Measurements from ENCODE around the gene PNMA6A. TPM values are rescaled to one million over a fixed set of nuclear protein-coding genes. Genes with fewer than 3 reads are reported as not detected.
"Not testable (repeated sequence)": the region's sequence is repeated elsewhere in the genome, so short reads cannot be mapped to it uniquely, and the experiment has no call there.

The PNMA6A gene
- total and polyA plus RNA-seq, 2 of the 13 experiments (the other 11 are each of a cell fraction or from before 2014, with no cell fraction given), result 0.11 to 0.66 TPM

GRCh38 chrX:153106092-153106801, 34.0 kb downstream of the PNMA6A start:
- peaks cover 28% of the 10 kb centered on the region for H3K4me1 ChIP-seq (ENCODE audit: insufficient read depth, low read length)
- ATAC-seq; H3K9ac ChIP-seq (ENCODE audit: insufficient read depth, low read depth, low read length); H4K20me1 ChIP-seq (ENCODE audit: insufficient read depth, low read length); H3K4me2 ChIP-seq (ENCODE audit: low read depth, low read length); in situ Hi-C loops (cut with HindIII; ENCODE audit: extremely low pct_ligation_motif_present, low pct_unique_long_range_greater_than_20kb); intact Hi-C loops (cut with micrococcal nuclease; ENCODE audit: unreplicated experiment); H3K79me2 ChIP-seq (ENCODE audit: insufficient read depth, low read length); H3K27ac ChIP-seq (ENCODE audit: extremely low read length, insufficient read depth, low read length); H3K4me3 ChIP-seq (replicated peaks in 1 of 3; ENCODE audit: insufficient read depth in 1 of 3, low read depth in 2 of 3, low read length in 3 of 3); H2AFZ ChIP-seq (ENCODE audit: low read length); H3K36me3 ChIP-seq (replicated peaks in 1 of 2; ENCODE audit: control insufficient read depth in 1 of 2, insufficient read depth in 2 of 2, low read length in 2 of 2); POLR2A ChIA-PET; H3K27me3 ChIP-seq (ENCODE audit: control insufficient read depth in 1 of 2, insufficient read depth in 2 of 2, low read length in 2 of 2); BruUV-seq (replicated peaks); H3K9me3 ChIP-seq (ENCODE audit: low read length); DNase-seq (ENCODE audit: low spot score); CTCF ChIA-PET (ENCODE audit: low intra/inter-chr PET ratio, low total read pairs): not testable (repeated sequence)
- FAIRE-seq, result peak; percentile 78
- WGBS (ENCODE audit: low lambda C conversion rate), result 32% methylated on average over 2 of the region's 12 CpGs

- H2AFZ ChIP-seq (ENCODE audit: low read length); intact Hi-C loops (cut with micrococcal nuclease; ENCODE audit: unreplicated experiment); FAIRE-seq; H3K27me3 ChIP-seq (ENCODE audit: control insufficient read depth in 1 of 2, insufficient read depth in 2 of 2, low read length in 2 of 2); DNase-seq (ENCODE audit: low spot score); CTCF ChIA-PET (ENCODE audit: low intra/inter-chr PET ratio, low total read pairs); H3K79me2 ChIP-seq (ENCODE audit: insufficient read depth, low read length); POLR2A ChIA-PET; ATAC-seq; H4K20me1 ChIP-seq (ENCODE audit: insufficient read depth, low read length); BruUV-seq (replicated peaks); H3K36me3 ChIP-seq (replicated peaks in 1 of 2; ENCODE audit: control insufficient read depth in 1 of 2, insufficient read depth in 2 of 2, low read length in 2 of 2); H3K27ac ChIP-seq (ENCODE audit: extremely low read length, insufficient read depth, low read length); in situ Hi-C loops (cut with HindIII; ENCODE audit: extremely low pct_ligation_motif_present, low pct_unique_long_range_greater_than_20kb); H3K9me3 ChIP-seq (ENCODE audit: low read length); H3K4me3 ChIP-seq (replicated peaks in 1 of 3; ENCODE audit: insufficient read depth in 1 of 3, low read depth in 2 of 3, low read length in 3 of 3); H3K4me2 ChIP-seq (ENCODE audit: low read depth, low read length); H3K4me1 ChIP-seq (ENCODE audit: insufficient read depth, low read length); H3K9ac ChIP-seq (ENCODE audit: insufficient read depth, low read depth, low read length): not testable (repeated sequence)
- no CpG with 5 or more reads among the region's 2 CpGs for WGBS (ENCODE audit: low lambda C conversion rate)
Observed at GRCh38 chrX:153110735-153111134, 38.5 kb downstream of the PNMA6A start.

GRCh38 chrX:153113851-153114250, 41.6 kb downstream of the PNMA6A start:
- no CpG with 5 or more reads among the region's 9 CpGs for WGBS (ENCODE audit: low lambda C conversion rate)
- DNase-seq (ENCODE audit: low spot score); H3K4me1 ChIP-seq (ENCODE audit: insufficient read depth, low read length); H3K4me2 ChIP-seq (ENCODE audit: low read depth, low read length); ATAC-seq; H3K79me2 ChIP-seq (ENCODE audit: insufficient read depth, low read length); BruUV-seq (replicated peaks); in situ Hi-C loops (cut with HindIII; ENCODE audit: extremely low pct_ligation_motif_present, low pct_unique_long_range_greater_than_20kb); H3K4me3 ChIP-seq (replicated peaks in 1 of 3; ENCODE audit: insufficient read depth in 1 of 3, low read depth in 2 of 3, low read length in 3 of 3); H2AFZ ChIP-seq (ENCODE audit: low read length); H3K36me3 ChIP-seq (replicated peaks in 1 of 2; ENCODE audit: control insufficient read depth in 1 of 2, insufficient read depth in 2 of 2, low read length in 2 of 2); intact Hi-C loops (cut with micrococcal nuclease; ENCODE audit: unreplicated experiment); H3K27ac ChIP-seq (ENCODE audit: extremely low read length, insufficient read depth, low read length); POLR2A ChIA-PET; H3K27me3 ChIP-seq (ENCODE audit: control insufficient read depth in 1 of 2, insufficient read depth in 2 of 2, low read length in 2 of 2); H4K20me1 ChIP-seq (ENCODE audit: insufficient read depth, low read length); FAIRE-seq; H3K9me3 ChIP-seq (ENCODE audit: low read length); CTCF ChIA-PET (ENCODE audit: low intra/inter-chr PET ratio, low total read pairs); H3K9ac ChIP-seq (ENCODE audit: insufficient read depth, low read depth, low read length): not testable (repeated sequence)

- POLR2A ChIA-PET; H3K79me2 ChIP-seq (ENCODE audit: insufficient read depth, low read length); DNase-seq (ENCODE audit: low spot score); H3K9me3 ChIP-seq (ENCODE audit: low read length); in situ Hi-C loops (cut with HindIII; ENCODE audit: extremely low pct_ligation_motif_present, low pct_unique_long_range_greater_than_20kb); H3K4me2 ChIP-seq (ENCODE audit: low read depth, low read length); intact Hi-C loops (cut with micrococcal nuclease; ENCODE audit: unreplicated experiment); H3K27ac ChIP-seq (ENCODE audit: extremely low read length, insufficient read depth, low read length); CTCF ChIA-PET (ENCODE audit: low intra/inter-chr PET ratio, low total read pairs); H3K36me3 ChIP-seq (replicated peaks in 1 of 2; ENCODE audit: control insufficient read depth in 1 of 2, insufficient read depth in 2 of 2, low read length in 2 of 2); BruUV-seq (replicated peaks); H3K9ac ChIP-seq (ENCODE audit: insufficient read depth, low read depth, low read length); H2AFZ ChIP-seq (ENCODE audit: low read length); H3K4me3 ChIP-seq (replicated peaks in 1 of 3; ENCODE audit: insufficient read depth in 1 of 3, low read depth in 2 of 3, low read length in 3 of 3); H3K4me1 ChIP-seq (ENCODE audit: insufficient read depth, low read length); H3K27me3 ChIP-seq (ENCODE audit: control insufficient read depth in 1 of 2, insufficient read depth in 2 of 2, low read length in 2 of 2); H4K20me1 ChIP-seq (ENCODE audit: insufficient read depth, low read length): not testable (repeated sequence)
- peak; percentile 95 for FAIRE-seq
- WGBS (ENCODE audit: low lambda C conversion rate), result no CpG with 5 or more reads among the region's 3 CpGs
- ATAC-seq, result peak; percentile 89
Observed at GRCh38 chrX:153117754-153118153, 45.5 kb downstream of the PNMA6A start.
